ENCODE data around the gene CCDC187. TPM values are rescaled to one million over a fixed set of nuclear protein-coding genes. Genes with fewer than 3 reads are reported as not detected.

Gene CCDC187
- total and polyA plus RNA-seq, 2 of the 8 experiments (the other 6 are each of a cell fraction or from before 2014, with no cell fraction given), result 0.02 TPM; not detected in 1

DNA sequence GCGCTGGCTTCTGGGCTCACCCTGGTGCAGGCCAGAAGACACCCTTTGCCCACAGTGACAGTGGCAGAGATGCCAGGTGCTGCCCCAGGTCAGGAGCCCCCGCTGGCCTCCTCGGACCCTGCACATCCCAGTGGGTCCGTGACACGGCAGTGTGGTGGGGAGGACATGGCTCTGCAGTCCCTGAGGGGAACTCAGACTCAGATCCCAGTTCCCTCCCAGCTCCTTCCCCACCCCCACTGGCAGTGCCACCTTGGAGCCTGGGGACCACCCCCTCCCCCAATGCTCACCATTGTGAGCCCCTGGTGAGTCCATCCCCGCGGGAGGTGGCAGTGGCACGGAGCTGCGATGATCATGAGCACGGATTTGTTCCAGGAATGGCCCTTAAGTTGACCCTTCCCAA is 562 bp upstream of the CCDC187 start:
- no peaks in the 10 kb centered on the region; a peak in 1 of 7 replicates for H3K27me3 ChIP-seq (replicated peaks in 1 of 4; ENCODE audit: control insufficient read depth in 3 of 4, extremely low read depth in 1 of 4, insufficient read depth in 3 of 4, low read length in 3 of 4)
- H3K4me2 ChIP-seq (ENCODE audit: insufficient read depth in 1 of 2, low read depth in 2 of 2, low read length in 2 of 2), result no peak overlapping the region
- WGBS, 2 experiments (ENCODE audit: extremely low coverage in 1 of 2, insufficient coverage in 1 of 2, insufficient read length in 1 of 2, insufficient replicate concordance in 2 of 2, low coverage in 1 of 2, low lambda C conversion rate in 2 of 2, missing lambda C conversion rate in 1 of 2), result 86% methylated on average over 10 of the region's 10 CpGs; no CpG with 5 or more reads in 1 of the 2 experiments
- no peak overlapping the region for H3K23ac ChIP-seq (ENCODE audit: insufficient read length)
- no peak overlapping the region for H3K27ac ChIP-seq (ENCODE audit: low read depth, low read length)
- no peaks in the 10 kb centered on the region; the same call in 1 of the 2 replicates for H3K79me1 ChIP-seq (ENCODE audit: low read depth, low read length)
- DNase-seq (ENCODE audit: low read depth in 1 of 2, low spot score in 2 of 2) (no peak), FAIRE-seq (no peak)
- H3K56ac ChIP-seq (replicated peaks; ENCODE audit: insufficient read length, low read depth, low read length), result no peak overlapping the region
- no peak overlapping the region for H2AFZ ChIP-seq (ENCODE audit: low read length)
- no peak overlapping the region for H3K4me3 ChIP-seq (ENCODE audit: extremely low read depth in 1 of 4, insufficient read depth in 2 of 4, low read depth in 3 of 4, low read length in 4 of 4)
- H4K8ac ChIP-seq (ENCODE audit: extremely low read depth, insufficient read depth, low read length), result no peak overlapping the region; the same call in 1 of the 2 replicates
- H3K4me1 ChIP-seq (replicated peaks in 1 of 4; ENCODE audit: control insufficient read depth in 3 of 4, insufficient read depth in 4 of 4, low read length in 3 of 4), result no peaks in the 10 kb centered on the region; a peak in 1 of 7 replicates
- no peaks in the 10 kb centered on the region; a peak in 1 of 8 replicates for H3K36me3 ChIP-seq (ENCODE audit: control insufficient read depth in 2 of 4, insufficient read depth in 4 of 4, low read length in 3 of 4)
- no peak overlapping the region for H4K91ac ChIP-seq (replicated peaks; ENCODE audit: insufficient read length, low read length)
- H3K23me2 ChIP-seq (ENCODE audit: low read depth, low read length), result peaks cover 19% of the 10 kb centered on the region
- no peak overlapping the region for H2BK20ac ChIP-seq (ENCODE audit: low read length)
- POLR2A ChIA-PET (ENCODE audit: partially characterized antibody), result no interaction called here
- TF ChIP-seq SRF (IDR thresholded peaks at IDR 0.05; ENCODE audit: low read depth, low read length) (no peak), GABPA (IDR thresholded peaks at IDR 0.05; ENCODE audit: borderline replicate concordance, insufficient read depth, low read length) (no peak), SP1 (IDR thresholded peaks at IDR 0.05; ENCODE audit: low read depth, low read length) (no peak), NRF1 (IDR thresholded peaks at IDR 0.05; ENCODE audit: low read depth, low read length) (no peak)
- no peak overlapping the region for H3K18ac ChIP-seq (ENCODE audit: extremely low read depth, low read length)
- CTCF ChIA-PET (ENCODE audit: partially characterized antibody), result interaction anchor here (0.6 to 1.4 kb wide), 5 partner anchors 12 to 133 kb away, joined by 3 to 5 read pairs (median 3); partner anchors contain the start of gene DNLZ
- H2BK5ac ChIP-seq (ENCODE audit: low read depth, low read length), result no peak overlapping the region
- H3K9me3 ChIP-seq (ENCODE audit: insufficient read depth in 2 of 2, low read depth in 1 of 2, low read length in 1 of 2), result no peaks in the 10 kb centered on the region
- H2BK12ac ChIP-seq (ENCODE audit: low read depth, low read length), result no peak overlapping the region
- H2BK120ac ChIP-seq (replicated peaks; ENCODE audit: low read depth, low read length), result no peak overlapping the region
- H4K20me1 ChIP-seq (replicated peaks in 1 of 2; ENCODE audit: control insufficient read depth in 1 of 2, insufficient read depth in 2 of 2, low read length in 2 of 2), result peaks cover 0 to 14% of the 10 kb centered on the region in 2 experiments
- H2AK5ac ChIP-seq (ENCODE audit: low read depth, low read length), result no peak overlapping the region
- H3K4ac ChIP-seq (replicated peaks; ENCODE audit: insufficient read length, low read depth, low read length), result no peak overlapping the region
- no peak overlapping the region for H4K5ac ChIP-seq (ENCODE audit: insufficient read length, low read depth, low read length)
- H2BK15ac ChIP-seq (ENCODE audit: low read length), result no peak overlapping the region
- H3K9ac ChIP-seq (replicated peaks in 1 of 4; ENCODE audit: extremely low read depth in 1 of 4, low read depth in 3 of 4, low read length in 3 of 4), result no peak overlapping the region
- H3K79me2 ChIP-seq (ENCODE audit: control insufficient read depth in 1 of 2, insufficient read depth in 2 of 2, low read length in 2 of 2), result no peaks in the 10 kb centered on the region
- H3K14ac ChIP-seq (ENCODE audit: insufficient read length), result no peak overlapping the region
